GM12878 (cell line): Measurements from ENCODE around the gene MYL11. TPM values are rescaled to one million over a fixed set of nuclear protein-coding genes. Genes with fewer than 3 reads are reported as not detected.

ENCODE experiments used
- ATF7 ChIP-seq: fragments of 450-650 bp; IDR thresholded peaks from 2 replicates; pipeline ENCODE4 v1.6.1; 2016; ENCODE audit warnings: low read depth, mild to moderate bottlenecking
- CHD1 ChIP-seq: IDR thresholded peaks from 2 replicates; pipeline ENCODE4 v1.6.1; 2012; ENCODE audit warnings: low read depth, low read length, improper control_type of control experiment
- CHD2 ChIP-seq: IDR thresholded peaks from 2 replicates; pipeline ENCODE4 v1.6.1; 2011; ENCODE audit warnings: low read depth, low read length, improper control_type of control experiment, borderline replicate concordance
- E2F4 ChIP-seq: IDR thresholded peaks from 2 replicates; pipeline ENCODE4 v1.6.1; 2012; ENCODE audit warnings: low read depth, low read length, improper control_type of control experiment
- MEF2B ChIP-seq: fragments of 450-650 bp; IDR thresholded peaks from 2 replicates; pipeline ENCODE4 v1.6.1; 2018; ENCODE audit warnings: mild to moderate bottlenecking, moderate library complexity; ENCODE audit not compliant: partially characterized antibody, poor library complexity, severe bottlenecking
- RAD21 ChIP-seq: IDR thresholded peaks from 2 replicates; pipeline ENCODE4 v1.6.1; 2011; ENCODE audit warnings: mild to moderate bottlenecking, low read depth, low read length, moderate library complexity; ENCODE audit not compliant: insufficient read depth
- REST ChIP-seq: IDR thresholded peaks from 2 replicates; pipeline ENCODE4 v1.6.1; 2012; ENCODE audit warnings: mild to moderate bottlenecking, low read depth, low read length
- SIX5 ChIP-seq: IDR thresholded peaks from 2 replicates; pipeline ENCODE4 v1.6.1; 2011; ENCODE audit warnings: mild to moderate bottlenecking, low read depth, low read length, moderate library complexity; ENCODE audit not compliant: severe bottlenecking
- ZBTB40 ChIP-seq: fragments of 450-650 bp; IDR thresholded peaks from 2 replicates; pipeline ENCODE4 v1.6.1; 2016; ENCODE audit warnings: mild to moderate bottlenecking, moderate library complexity, borderline replicate concordance
- polyA plus RNA-seq, 11 experiments: library from polyadenylated mRNA; depleted of rRNA in 4 of 11; unstranded in 6 of 11; stranded (reverse) in 5 of 11; fragments of >200 nt; fragmentation: Nextera tagmentation in 4 of 11; fragmentation: Illumina TruSeq in 1 of 11; extraction: Ambion mirVana in 4 of 11; extraction: Trizol in 1 of 11; gene quantifications; 1 replicate in 1 of 11; 2 replicates in 10 of 11; pipeline versions ENCODE4 v1.2.1 to v1.2.3, GENCODE V29; 2011 to 2016; ENCODE audit warnings: inconsistent platforms in 2 of 11, missing spikeins in 2 of 11, low read depth in 1 of 11
- total RNA-seq, 4 experiments: library from RNA; depleted of rRNA in 3 of 4; stranded (reverse); fragments of >200 nt in 3 of 4; fragmentation: Illumina TruSeq in 1 of 4; extraction: Trizol in 1 of 4; gene quantifications; 2 replicates each; pipeline versions ENCODE4 v1.2.1 to v1.2.3, GENCODE V29; 2013 to 2021
- TF ChIP-seq, protein P1 (sequence below), 3 experiments: IDR thresholded peaks in 2 of 3; conservative IDR thresholded peaks in 1 of 3; 2 replicates each; pipeline ENCODE4 v1.5.1; 2011; ENCODE audit warnings: low read depth in 3 of 3, low read length in 3 of 3, mild to moderate bottlenecking in 3 of 3, control low read depth in 2 of 3, moderate library complexity in 2 of 3, inconsistent platforms in 1 of 3, mixed read lengths in 1 of 3; ENCODE audit not compliant: control insufficient read depth in 2 of 3, insufficient read depth in 1 of 3; ENCODE audit errors: extremely low read depth in 1 of 3
- TF ChIP-seq, protein P2 (sequence below): fragments of 450-650 bp; IDR thresholded peaks from 2 replicates; pipeline ENCODE4 v1.6.1; 2017; ENCODE audit warnings: mild to moderate bottlenecking, moderate library complexity

Gene MYL11
- total and polyA plus RNA-seq, 10 of the 15 experiments (the other 5 are each of a cell fraction or from before 2014, with no cell fraction given), result 0.19 to 1.2 (median 0.61) TPM; not detected in 5

DNA sequence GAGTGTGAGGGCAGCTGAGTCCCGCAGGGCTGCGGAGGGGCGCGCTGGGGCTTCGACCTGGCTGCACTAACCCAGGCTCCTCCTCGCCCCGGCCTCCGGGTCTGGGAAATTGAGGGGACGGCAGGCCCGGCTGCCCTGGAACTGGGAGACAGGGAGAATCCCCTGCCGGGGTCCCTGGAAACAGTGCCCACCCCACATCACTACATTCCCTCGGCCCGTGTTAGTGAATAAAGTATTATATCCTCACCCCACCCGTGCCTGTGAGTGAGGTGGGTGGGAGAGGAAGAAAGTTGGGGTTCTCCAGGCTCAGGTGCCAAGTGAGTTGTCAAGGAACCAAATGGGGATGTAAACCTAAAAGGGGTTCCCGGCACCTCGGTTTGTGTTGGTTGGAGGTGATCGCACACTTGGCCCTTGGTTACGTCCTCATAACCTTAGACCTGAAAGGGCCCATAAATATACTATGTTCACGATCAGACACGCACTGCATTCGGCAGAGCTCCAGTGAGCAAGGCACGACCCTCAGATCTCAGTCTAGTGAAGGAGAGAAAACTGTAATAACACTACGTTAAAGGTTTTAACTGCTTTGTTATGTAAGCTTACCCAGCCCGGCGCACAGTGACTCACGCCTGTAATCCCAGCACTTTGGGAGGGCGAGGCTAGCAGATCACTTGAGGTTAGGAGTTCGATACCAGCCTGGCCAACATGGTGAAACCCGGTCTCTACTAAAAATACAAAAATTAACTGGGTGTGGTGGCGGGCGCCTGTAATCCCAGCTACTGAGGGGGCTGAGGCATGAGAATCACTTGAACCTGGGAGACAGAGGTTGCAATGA is 44.0 kb downstream of the MYL11 start (continued):
- TF ChIP-seq CHD2, result no peak
- no peak for TF ChIP-seq RAD21
- TF ChIP-seq MEF2B, result no peak
- TF ChIP-seq, protein P1, sequence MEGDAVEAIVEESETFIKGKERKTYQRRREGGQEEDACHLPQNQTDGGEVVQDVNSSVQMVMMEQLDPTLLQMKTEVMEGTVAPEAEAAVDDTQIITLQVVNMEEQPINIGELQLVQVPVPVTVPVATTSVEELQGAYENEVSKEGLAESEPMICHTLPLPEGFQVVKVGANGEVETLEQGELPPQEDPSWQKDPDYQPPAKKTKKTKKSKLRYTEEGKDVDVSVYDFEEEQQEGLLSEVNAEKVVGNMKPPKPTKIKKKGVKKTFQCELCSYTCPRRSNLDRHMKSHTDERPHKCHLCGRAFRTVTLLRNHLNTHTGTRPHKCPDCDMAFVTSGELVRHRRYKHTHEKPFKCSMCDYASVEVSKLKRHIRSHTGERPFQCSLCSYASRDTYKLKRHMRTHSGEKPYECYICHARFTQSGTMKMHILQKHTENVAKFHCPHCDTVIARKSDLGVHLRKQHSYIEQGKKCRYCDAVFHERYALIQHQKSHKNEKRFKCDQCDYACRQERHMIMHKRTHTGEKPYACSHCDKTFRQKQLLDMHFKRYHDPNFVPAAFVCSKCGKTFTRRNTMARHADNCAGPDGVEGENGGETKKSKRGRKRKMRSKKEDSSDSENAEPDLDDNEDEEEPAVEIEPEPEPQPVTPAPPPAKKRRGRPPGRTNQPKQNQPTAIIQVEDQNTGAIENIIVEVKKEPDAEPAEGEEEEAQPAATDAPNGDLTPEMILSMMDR (IDR thresholded peaks at IDR 0.05 in 2 of 3, conservative IDR thresholded peaks at IDR 0.05 in 1 of 3; ENCODE audit: control insufficient read depth in 2 of 3, extremely low read depth in 1 of 3, insufficient read depth in 1 of 3, low read depth in 3 of 3, low read length in 3 of 3), result no peak
- TF ChIP-seq E2F4, result no peak
- TF ChIP-seq SIX5, result no peak
- TF ChIP-seq, protein P2, sequence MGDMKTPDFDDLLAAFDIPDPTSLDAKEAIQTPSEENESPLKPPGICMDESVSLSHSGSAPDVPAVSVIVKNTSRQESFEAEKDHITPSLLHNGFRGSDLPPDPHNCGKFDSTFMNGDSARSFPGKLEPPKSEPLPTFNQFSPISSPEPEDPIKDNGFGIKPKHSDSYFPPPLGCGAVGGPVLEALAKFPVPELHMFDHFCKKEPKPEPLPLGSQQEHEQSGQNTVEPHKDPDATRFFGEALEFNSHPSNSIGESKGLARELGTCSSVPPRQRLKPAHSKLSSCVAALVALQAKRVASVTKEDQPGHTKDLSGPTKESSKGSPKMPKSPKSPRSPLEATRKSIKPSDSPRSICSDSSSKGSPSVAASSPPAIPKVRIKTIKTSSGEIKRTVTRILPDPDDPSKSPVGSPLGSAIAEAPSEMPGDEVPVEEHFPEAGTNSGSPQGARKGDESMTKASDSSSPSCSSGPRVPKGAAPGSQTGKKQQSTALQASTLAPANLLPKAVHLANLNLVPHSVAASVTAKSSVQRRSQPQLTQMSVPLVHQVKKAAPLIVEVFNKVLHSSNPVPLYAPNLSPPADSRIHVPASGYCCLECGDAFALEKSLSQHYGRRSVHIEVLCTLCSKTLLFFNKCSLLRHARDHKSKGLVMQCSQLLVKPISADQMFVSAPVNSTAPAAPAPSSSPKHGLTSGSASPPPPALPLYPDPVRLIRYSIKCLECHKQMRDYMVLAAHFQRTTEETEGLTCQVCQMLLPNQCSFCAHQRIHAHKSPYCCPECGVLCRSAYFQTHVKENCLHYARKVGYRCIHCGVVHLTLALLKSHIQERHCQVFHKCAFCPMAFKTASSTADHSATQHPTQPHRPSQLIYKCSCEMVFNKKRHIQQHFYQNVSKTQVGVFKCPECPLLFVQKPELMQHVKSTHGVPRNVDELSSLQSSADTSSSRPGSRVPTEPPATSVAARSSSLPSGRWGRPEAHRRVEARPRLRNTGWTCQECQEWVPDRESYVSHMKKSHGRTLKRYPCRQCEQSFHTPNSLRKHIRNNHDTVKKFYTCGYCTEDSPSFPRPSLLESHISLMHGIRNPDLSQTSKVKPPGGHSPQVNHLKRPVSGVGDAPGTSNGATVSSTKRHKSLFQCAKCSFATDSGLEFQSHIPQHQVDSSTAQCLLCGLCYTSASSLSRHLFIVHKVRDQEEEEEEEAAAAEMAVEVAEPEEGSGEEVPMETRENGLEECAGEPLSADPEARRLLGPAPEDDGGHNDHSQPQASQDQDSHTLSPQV, result no peak
- no peak for TF ChIP-seq CHD1
- no peak for TF ChIP-seq REST
- TF ChIP-seq ZBTB40, result no peak
- TF ChIP-seq ATF7, result no peak
